Measurements from ENCODE around the gene PTPN9. TPM values are rescaled to one million over a fixed set of nuclear protein-coding genes. Genes with fewer than 3 reads are reported as not detected.

Gene PTPN9
- total and polyA plus RNA-seq, 2 of the 4 experiments (the other 2 are of a cell fraction) = 26.5 to 38.9 TPM

GRCh38 chr15:75551091-75551490 is 28.0 kb downstream of the PTPN9 start:
- BruUV-seq (replicated peaks) = no TSS peak
- TF ChIP-seq MXI1 (IDR thresholded peaks at IDR 0.05; ENCODE audit: borderline replicate concordance, low read depth, low read length) = no peak
- TF ChIP-seq RAD21 (IDR thresholded peaks at IDR 0.05; ENCODE audit: low read length) = no peak
- no peak for TF ChIP-seq ELK1 (IDR thresholded peaks at IDR 0.05; ENCODE audit: borderline replicate concordance, low read depth, low read length)
- TF ChIP-seq BHLHE40 (IDR thresholded peaks at IDR 0.05; ENCODE audit: low read depth, low read length) = no peak
- TF ChIP-seq MAFK (IDR thresholded peaks at IDR 0.05; ENCODE audit: low read depth, low read length) = no peak
- no peak for TF ChIP-seq FOS (IDR thresholded peaks at IDR 0.05; ENCODE audit: low read depth, low read length)
- TF ChIP-seq CHD1 (IDR thresholded peaks at IDR 0.05; ENCODE audit: low read depth, low read length) = no peak
- TF ChIP-seq, protein P1, sequence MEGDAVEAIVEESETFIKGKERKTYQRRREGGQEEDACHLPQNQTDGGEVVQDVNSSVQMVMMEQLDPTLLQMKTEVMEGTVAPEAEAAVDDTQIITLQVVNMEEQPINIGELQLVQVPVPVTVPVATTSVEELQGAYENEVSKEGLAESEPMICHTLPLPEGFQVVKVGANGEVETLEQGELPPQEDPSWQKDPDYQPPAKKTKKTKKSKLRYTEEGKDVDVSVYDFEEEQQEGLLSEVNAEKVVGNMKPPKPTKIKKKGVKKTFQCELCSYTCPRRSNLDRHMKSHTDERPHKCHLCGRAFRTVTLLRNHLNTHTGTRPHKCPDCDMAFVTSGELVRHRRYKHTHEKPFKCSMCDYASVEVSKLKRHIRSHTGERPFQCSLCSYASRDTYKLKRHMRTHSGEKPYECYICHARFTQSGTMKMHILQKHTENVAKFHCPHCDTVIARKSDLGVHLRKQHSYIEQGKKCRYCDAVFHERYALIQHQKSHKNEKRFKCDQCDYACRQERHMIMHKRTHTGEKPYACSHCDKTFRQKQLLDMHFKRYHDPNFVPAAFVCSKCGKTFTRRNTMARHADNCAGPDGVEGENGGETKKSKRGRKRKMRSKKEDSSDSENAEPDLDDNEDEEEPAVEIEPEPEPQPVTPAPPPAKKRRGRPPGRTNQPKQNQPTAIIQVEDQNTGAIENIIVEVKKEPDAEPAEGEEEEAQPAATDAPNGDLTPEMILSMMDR (conservative IDR thresholded peaks at IDR 0.05; ENCODE audit: low read depth, low read length) = no peak
- no peak for TF ChIP-seq SMC3 (IDR thresholded peaks at IDR 0.05; ENCODE audit: low read depth, low read length)
- no peak for TF ChIP-seq RFX5 (IDR thresholded peaks at IDR 0.05; ENCODE audit: low read depth, low read length)
- TF ChIP-seq RCOR1 (IDR thresholded peaks at IDR 0.05; ENCODE audit: insufficient replicate concordance, low read length) = no peak
- no peak for TF ChIP-seq USF2 (IDR thresholded peaks at IDR 0.05; ENCODE audit: low read depth, low read length)
- TF ChIP-seq CEBPB (IDR thresholded peaks at IDR 0.05; ENCODE audit: low read depth, low read length) = no peak
- no peak for TF ChIP-seq POLR2A (IDR thresholded peaks at IDR 0.05; ENCODE audit: low read depth, low read length)
- no peak for TF ChIP-seq NFE2L2 (IDR thresholded peaks at IDR 0.05; ENCODE audit: low read depth, low read length)
- TF ChIP-seq MAZ (IDR thresholded peaks at IDR 0.05; ENCODE audit: borderline replicate concordance, low read depth, low read length) = no peak
- Histone ChIP-seq H3K9ac (ENCODE audit: low read depth, low read length) (no peak overlapping the region), H2AFZ (replicated peaks; ENCODE audit: low read length, poor library complexity) (no peak overlapping the region), H4K8ac (ENCODE audit: low read depth in 2 of 2, low read length in 2 of 2) (no peak overlapping the region), H3K9me1 (ENCODE audit: insufficient read depth, low read length) (peaks cover 5% of the 10 kb centered on the region; the same call in 1 of the 2 replicates), H3K4ac (ENCODE audit: low read depth, low read length) (no peak overlapping the region), H2AK9ac (replicated peaks; ENCODE audit: low read depth, low read length, poor library complexity) (no peak overlapping the region), H3K27me3 (ENCODE audit: control insufficient read depth, insufficient read depth, low read length) (no peaks in the 10 kb centered on the region), H3K4me1 (ENCODE audit: control insufficient read depth, insufficient read depth, low read length) (no peaks in the 10 kb centered on the region), H2AK5ac (ENCODE audit: low read depth, low read length) (no peak overlapping the region), H3K4me2 (ENCODE audit: low read depth, low read length) (no peak overlapping the region), H4K20me1 (ENCODE audit: insufficient read depth, low read length) (peaks cover 57% of the 10 kb centered on the region), H3K27ac (ENCODE audit: insufficient read depth, low read length) (no peak overlapping the region), H4K91ac (ENCODE audit: insufficient read depth, low read depth, low read length) (no peak overlapping the region), H3K9me3 (ENCODE audit: control insufficient read depth, insufficient read depth, low read length) (no peaks in the 10 kb centered on the region), H3K4me3 (ENCODE audit: insufficient read depth, low read depth, low read length) (no peak overlapping the region), H3K79me1 (ENCODE audit: low read depth in 1 of 2, low read length in 2 of 2) (peaks cover 32 to 77% of the 10 kb centered on the region in 2 experiments), H3K56ac (ENCODE audit: extremely low read depth, insufficient read depth, low read length) (no peak overlapping the region), H4K5ac (ENCODE audit: low read depth, low read length) (no peak overlapping the region), H3K36me3 (ENCODE audit: control insufficient read depth, insufficient read depth, low read length) (no peaks in the 10 kb centered on the region), H2BK20ac (ENCODE audit: low read depth, low read length) (no peak overlapping the region), H2BK5ac (ENCODE audit: low read depth, low read length, poor library complexity, severe bottlenecking) (no peak overlapping the region), H2BK120ac (ENCODE audit: low read depth, low read length) (no peak overlapping the region), H3K14ac (replicated peaks; ENCODE audit: low read depth, low read length) (no peak overlapping the region), H2BK15ac (ENCODE audit: low read depth, low read length) (no peak overlapping the region), H3K18ac (ENCODE audit: low read depth, low read length) (no peak overlapping the region), H3K23ac (ENCODE audit: low read depth, low read length) (no peak overlapping the region)
- no peak for DNase-seq
- ChIA-PET CTCF (no interaction called here), POLR2A (ENCODE audit: unreplicated experiment) (no interaction called here)
- in situ Hi-C loops (cut with MboI; ENCODE audit: low sequenced_read_pairs) = no loop called here
- WGBS, 2 experiments (ENCODE audit: extremely low coverage in 2 of 2, insufficient read length in 1 of 2) = no CpG with 5 or more reads among the region's 4 CpGs
- ATAC-seq (ENCODE audit: low read depth) = no peak
- dilution Hi-C loops (cut with HindIII; ENCODE audit: low sequenced_read_pairs, unreplicated experiment) = no loop called here
- intact Hi-C loops (cut with micrococcal nuclease) = no loop called here
